ENCODE data around the gene ISOC2. TPM values are rescaled to one million over a fixed set of nuclear protein-coding genes. Genes with fewer than 3 reads are reported as not detected.

Gene ISOC2
- total RNA-seq, 1 experiment from 2014 or later: 102 TPM

DNA sequence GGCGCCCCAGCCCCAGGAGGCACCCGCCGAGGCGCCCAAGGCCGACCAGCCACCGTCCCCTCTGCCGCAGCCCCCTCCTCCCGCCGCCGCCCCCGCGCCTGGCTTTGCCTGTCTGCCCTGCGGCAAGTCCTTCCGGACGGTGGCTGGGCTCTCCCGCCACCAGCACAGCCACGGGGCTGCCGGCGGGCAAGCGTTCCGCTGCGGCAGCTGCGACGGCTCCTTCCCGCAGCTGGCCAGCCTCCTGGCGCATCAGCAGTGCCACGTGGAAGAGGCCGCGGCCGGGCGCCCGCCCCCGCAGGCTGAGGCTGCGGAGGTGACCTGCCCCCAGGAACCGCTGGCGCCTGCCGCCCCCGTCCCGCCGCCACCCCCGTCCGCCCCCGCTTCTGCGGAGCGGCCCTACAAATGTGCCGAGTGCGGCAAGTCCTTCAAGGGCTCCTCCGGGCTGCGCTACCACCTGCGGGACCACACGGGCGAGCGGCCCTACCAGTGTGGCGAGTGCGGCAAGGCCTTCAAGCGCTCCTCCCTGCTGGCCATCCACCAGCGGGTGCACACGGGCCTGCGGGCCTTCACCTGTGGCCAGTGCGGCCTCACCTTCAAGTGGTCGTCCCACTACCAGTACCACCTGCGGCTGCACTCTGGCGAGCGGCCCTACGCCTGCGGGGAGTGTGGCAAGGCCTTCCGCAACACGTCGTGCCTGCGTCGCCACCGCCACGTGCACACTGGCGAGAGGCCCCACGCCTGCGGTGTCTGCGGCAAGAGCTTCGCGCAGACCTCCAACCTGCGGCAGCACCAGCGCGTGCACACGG lies 20.9 kb upstream of the ISOC2 start:
- Histone ChIP-seq H3K4me1 (ENCODE audit: low read length) (peaks cover 45% of the 10 kb centered on the region), H3K36me3 (ENCODE audit: insufficient read depth, low read length) (no peaks in the 10 kb centered on the region), H3K9me3 (ENCODE audit: low read length) (no peaks in the 10 kb centered on the region), H3K9ac (ENCODE audit: low read length) (no peak overlapping the region), H3K4me2 (ENCODE audit: low read depth, low read length, poor library complexity, severe bottlenecking) (no peak overlapping the region), H3K4me3 (ENCODE audit: low read length) (no peak overlapping the region), H2AFZ (ENCODE audit: low read length) (no peak overlapping the region), H3K9me2 (replicated peaks; ENCODE audit: insufficient read depth, low read length) (no peaks in the 10 kb centered on the region), H3K27me3 (ENCODE audit: low read length) (no peaks in the 10 kb centered on the region), H3K79me2 (ENCODE audit: low read length) (peaks cover 24% of the 10 kb centered on the region), H3K27ac (ENCODE audit: low read length) (no peak overlapping the region), H4K20me1 (ENCODE audit: insufficient read depth, low read depth, low read length) (peaks cover 4% of the 10 kb centered on the region; the same call in 1 of the 2 replicates)
- no peak for DNase-seq

DNA sequence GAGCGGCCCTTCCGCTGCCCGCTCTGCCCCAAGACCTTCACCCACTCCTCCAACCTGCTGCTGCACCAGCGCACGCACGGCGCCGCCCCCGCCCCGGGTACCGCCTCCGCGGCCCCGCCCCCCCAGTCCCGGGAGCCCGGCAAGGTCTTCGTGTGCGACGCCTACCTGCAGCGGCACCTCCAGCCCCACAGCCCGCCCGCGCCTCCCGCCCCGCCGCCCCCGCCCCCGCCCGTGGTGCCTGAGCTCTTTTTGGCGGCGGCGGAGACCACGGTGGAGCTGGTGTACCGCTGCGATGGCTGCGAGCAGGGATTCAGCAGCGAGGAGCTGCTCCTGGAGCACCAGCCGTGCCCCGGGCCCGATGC lies 20.3 kb upstream of the ISOC2 start:
- Histone ChIP-seq H2AFZ (ENCODE audit: low read length) (no peak overlapping the region), H3K4me2 (ENCODE audit: low read depth, low read length, poor library complexity, severe bottlenecking) (no peak overlapping the region), H4K20me1 (ENCODE audit: insufficient read depth, low read depth, low read length) (no peaks in the 10 kb centered on the region), H3K79me2 (ENCODE audit: low read length) (peaks cover 24% of the 10 kb centered on the region), H3K9ac (ENCODE audit: low read length) (no peak overlapping the region), H3K36me3 (ENCODE audit: insufficient read depth, low read length) (no peaks in the 10 kb centered on the region), H3K9me2 (replicated peaks; ENCODE audit: insufficient read depth, low read length) (no peaks in the 10 kb centered on the region), H3K27ac (ENCODE audit: low read length) (no peak overlapping the region), H3K4me3 (ENCODE audit: low read length) (no peak overlapping the region), H3K9me3 (ENCODE audit: low read length) (no peaks in the 10 kb centered on the region), H3K4me1 (ENCODE audit: low read length) (peaks cover 40% of the 10 kb centered on the region), H3K27me3 (ENCODE audit: low read length) (no peaks in the 10 kb centered on the region)
- no peak for DNase-seq

DNA sequence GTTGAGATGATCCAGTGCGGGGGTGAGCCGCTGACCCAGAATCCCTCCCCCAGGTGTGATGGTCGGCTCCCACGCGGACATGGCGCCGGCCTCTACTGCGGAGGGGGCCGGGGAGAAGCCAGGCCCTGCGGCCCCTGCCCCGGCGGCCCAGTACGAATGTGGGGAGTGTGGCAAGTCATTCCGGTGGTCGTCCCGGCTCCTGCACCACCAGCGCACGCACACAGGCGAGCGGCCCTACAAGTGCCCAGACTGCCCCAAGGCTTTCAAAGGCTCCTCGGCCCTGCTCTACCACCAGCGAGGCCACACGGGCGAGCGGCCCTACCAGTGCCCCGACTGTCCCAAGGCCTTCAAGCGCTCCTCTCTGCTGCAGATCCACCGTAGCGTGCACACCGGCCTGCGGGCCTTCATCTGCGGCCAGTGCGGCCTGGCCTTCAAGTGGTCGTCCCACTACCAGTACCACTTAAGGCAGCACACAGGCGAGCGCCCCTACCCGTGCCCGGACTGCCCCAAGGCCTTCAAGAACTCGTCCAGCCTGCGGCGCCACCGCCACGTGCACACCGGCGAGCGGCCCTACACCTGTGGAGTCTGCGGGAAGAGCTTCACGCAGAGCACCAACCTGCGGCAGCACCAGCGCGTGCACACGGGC lies 19.8 kb upstream of the ISOC2 start:
- H3K9me2 ChIP-seq (replicated peaks; ENCODE audit: insufficient read depth, low read length): no peaks in the 10 kb centered on the region
- no peak overlapping the region for H2AFZ ChIP-seq (ENCODE audit: low read length)
- no peak overlapping the region for H3K27ac ChIP-seq (ENCODE audit: low read length)
- no peak overlapping the region for H3K4me2 ChIP-seq (ENCODE audit: low read depth, low read length, poor library complexity, severe bottlenecking)
- no peaks in the 10 kb centered on the region for H3K36me3 ChIP-seq (ENCODE audit: insufficient read depth, low read length)
- no peak overlapping the region for H3K9ac ChIP-seq (ENCODE audit: low read length)
- no peaks in the 10 kb centered on the region for H4K20me1 ChIP-seq (ENCODE audit: insufficient read depth, low read depth, low read length)
- H3K27me3 ChIP-seq (ENCODE audit: low read length): no peaks in the 10 kb centered on the region
- peaks cover 24% of the 10 kb centered on the region for H3K79me2 ChIP-seq (ENCODE audit: low read length)
- no peak overlapping the region for H3K4me3 ChIP-seq (ENCODE audit: low read length)
- DNase-seq: no peak
- H3K9me3 ChIP-seq (ENCODE audit: low read length): no peaks in the 10 kb centered on the region
- peaks cover 39% of the 10 kb centered on the region for H3K4me1 ChIP-seq (ENCODE audit: low read length)

DNA sequence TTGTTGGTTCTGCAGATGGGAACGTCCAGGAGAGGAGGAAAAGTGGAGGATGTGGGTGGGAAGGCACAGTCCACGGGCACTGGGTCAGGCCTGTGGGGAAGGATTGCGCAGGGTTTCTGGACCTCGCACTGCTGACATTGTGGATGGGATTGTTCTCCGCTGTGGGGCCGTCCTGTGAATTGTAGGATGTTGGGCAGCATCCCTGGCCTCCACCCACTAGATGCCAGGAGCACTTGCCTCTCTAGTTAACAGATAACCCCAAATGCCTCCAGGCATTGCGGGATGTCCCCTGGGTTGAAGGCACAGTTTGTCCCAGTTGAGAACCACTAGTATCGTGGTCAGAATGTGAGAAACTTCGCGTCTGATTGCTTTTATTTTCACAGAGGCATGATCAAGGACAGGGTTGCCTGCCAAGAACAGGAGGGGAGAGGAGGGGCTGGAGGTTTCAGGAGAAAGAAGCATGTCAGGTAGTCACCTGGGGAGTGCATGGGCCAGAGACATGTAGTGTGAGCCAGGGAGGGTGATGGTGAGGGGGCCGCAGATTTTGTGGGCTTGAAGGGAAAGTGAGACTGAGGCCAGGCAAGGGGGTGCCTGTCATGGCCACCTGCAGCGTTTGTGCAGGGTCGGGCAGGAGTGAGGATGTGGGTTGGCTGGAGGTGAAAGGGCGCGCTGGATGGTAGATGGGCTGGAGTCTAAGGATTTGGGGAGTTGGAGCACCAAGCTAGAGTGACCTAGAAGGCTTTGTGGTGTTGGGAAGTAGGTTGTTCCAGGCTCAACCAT lies 18.2 kb upstream of the ISOC2 start:
- no peak overlapping the region for H3K4me2 ChIP-seq (ENCODE audit: low read depth, low read length, poor library complexity, severe bottlenecking)
- H3K9me3 ChIP-seq (ENCODE audit: low read length): no peaks in the 10 kb centered on the region
- H4K20me1 ChIP-seq (ENCODE audit: insufficient read depth, low read depth, low read length): no peaks in the 10 kb centered on the region
- peaks cover 24% of the 10 kb centered on the region for H3K79me2 ChIP-seq (ENCODE audit: low read length)
- no peak overlapping the region for H3K4me3 ChIP-seq (ENCODE audit: low read length)
- no peaks in the 10 kb centered on the region for H3K27me3 ChIP-seq (ENCODE audit: low read length)
- H3K27ac ChIP-seq (ENCODE audit: low read length): no peak overlapping the region
- H3K4me1 ChIP-seq (ENCODE audit: low read length): peaks cover 36% of the 10 kb centered on the region
- H3K9me2 ChIP-seq (replicated peaks; ENCODE audit: insufficient read depth, low read length): no peaks in the 10 kb centered on the region
- no peaks in the 10 kb centered on the region for H3K36me3 ChIP-seq (ENCODE audit: insufficient read depth, low read length)
- H2AFZ ChIP-seq (ENCODE audit: low read length): no peak overlapping the region
- H3K9ac ChIP-seq (ENCODE audit: low read length): peak overlapping the region; percentile 24; the same call in 1 of the 2 replicates
- no peak for DNase-seq

DNA sequence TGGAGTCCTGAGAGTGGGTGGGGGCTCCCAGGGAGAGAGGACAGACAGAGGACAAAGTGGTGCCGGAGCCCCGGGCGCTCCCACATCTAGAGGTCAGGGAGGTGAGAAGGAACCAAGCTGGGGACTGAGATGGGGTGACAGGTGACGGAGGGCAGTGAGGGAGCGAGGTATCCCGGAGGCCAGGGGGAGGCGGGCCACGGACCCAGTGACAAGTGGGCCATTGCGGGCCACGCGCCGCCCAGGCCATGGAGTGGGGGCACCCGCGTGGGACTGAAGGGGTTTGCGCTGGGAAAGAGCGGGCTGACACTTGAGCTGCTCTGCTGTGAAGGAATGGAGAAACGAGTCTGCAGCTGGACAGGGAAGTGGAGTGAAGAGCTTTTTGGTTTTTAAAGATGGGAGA lies 17.6 kb upstream of the ISOC2 start:
- H4K20me1 ChIP-seq (ENCODE audit: insufficient read depth, low read depth, low read length): no peaks in the 10 kb centered on the region
- DNase-seq: no peak
- no peak overlapping the region for H3K4me3 ChIP-seq (ENCODE audit: low read length)
- no peak overlapping the region for H2AFZ ChIP-seq (ENCODE audit: low read length)
- no peaks in the 10 kb centered on the region for H3K9me3 ChIP-seq (ENCODE audit: low read length)
- no peaks in the 10 kb centered on the region for H3K27me3 ChIP-seq (ENCODE audit: low read length)
- peak overlapping the region; percentile 24; the same call in 1 of the 2 replicates for H3K9ac ChIP-seq (ENCODE audit: low read length)
- H3K4me1 ChIP-seq (ENCODE audit: low read length): peaks cover 30% of the 10 kb centered on the region
- H3K79me2 ChIP-seq (ENCODE audit: low read length): peaks cover 24% of the 10 kb centered on the region
- no peaks in the 10 kb centered on the region for H3K36me3 ChIP-seq (ENCODE audit: insufficient read depth, low read length)
- H3K4me2 ChIP-seq (ENCODE audit: low read depth, low read length, poor library complexity, severe bottlenecking): no peak overlapping the region
- H3K9me2 ChIP-seq (replicated peaks; ENCODE audit: insufficient read depth, low read length): no peaks in the 10 kb centered on the region
- no peak overlapping the region for H3K27ac ChIP-seq (ENCODE audit: low read length)

DNA sequence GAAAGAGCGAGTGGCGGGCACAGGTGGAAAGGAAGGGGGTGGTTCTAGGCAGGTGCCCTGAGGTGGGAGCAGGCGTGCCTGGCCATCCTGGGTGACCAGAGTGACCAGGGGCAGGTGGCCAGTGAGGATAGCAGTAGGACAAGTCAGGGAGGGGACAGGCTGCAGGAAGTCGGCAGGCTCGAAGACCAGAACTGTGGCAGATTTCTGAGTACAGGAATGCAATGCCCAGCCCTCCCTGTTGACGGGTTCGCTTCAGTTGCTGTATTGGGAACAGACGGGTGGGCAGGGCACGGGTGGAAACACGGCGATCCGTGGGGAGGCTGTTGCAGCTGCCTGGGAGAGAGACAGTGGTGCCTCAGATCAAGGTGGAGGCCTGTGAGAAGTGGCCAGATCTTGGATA lies 16.9 kb upstream of the ISOC2 start:
- Histone ChIP-seq H3K9ac (ENCODE audit: low read length) (peak overlapping the region; percentile 68), H3K79me2 (ENCODE audit: low read length) (peaks cover 24% of the 10 kb centered on the region), H3K27me3 (ENCODE audit: low read length) (no peaks in the 10 kb centered on the region), H3K36me3 (ENCODE audit: insufficient read depth, low read length) (no peaks in the 10 kb centered on the region), H2AFZ (ENCODE audit: low read length) (no peak overlapping the region), H3K27ac (ENCODE audit: low read length) (no peak overlapping the region), H3K9me2 (replicated peaks; ENCODE audit: insufficient read depth, low read length) (no peaks in the 10 kb centered on the region), H3K4me2 (ENCODE audit: low read depth, low read length, poor library complexity, severe bottlenecking) (peak overlapping the region; percentile 70), H4K20me1 (ENCODE audit: insufficient read depth, low read depth, low read length) (no peaks in the 10 kb centered on the region), H3K4me3 (ENCODE audit: low read length) (peak overlapping the region; percentile 64; the same call in 1 of the 2 replicates), H3K4me1 (ENCODE audit: low read length) (peaks cover 28% of the 10 kb centered on the region), H3K9me3 (ENCODE audit: low read length) (no peaks in the 10 kb centered on the region)
- no peak for DNase-seq

DNA sequence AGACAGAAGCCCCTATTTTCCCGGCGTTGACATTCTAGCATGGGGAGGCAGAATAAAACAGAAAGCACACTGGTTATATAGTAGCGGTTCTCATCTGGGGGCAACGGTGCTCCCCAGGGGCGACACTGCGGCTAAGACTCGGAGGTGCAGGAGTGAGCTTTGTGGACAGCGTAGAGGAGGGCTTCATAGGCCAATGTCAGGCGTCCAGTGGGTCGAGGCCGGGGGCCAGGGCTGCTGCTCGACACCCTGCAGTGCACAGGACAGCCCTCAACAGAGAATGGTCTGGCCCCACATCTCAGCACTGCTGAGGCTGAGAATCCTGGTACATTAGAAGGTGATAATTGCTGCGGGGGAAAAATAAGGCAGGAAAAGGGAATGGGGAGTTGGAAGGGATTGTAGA lies 16.5 kb upstream of the ISOC2 start:
- no peaks in the 10 kb centered on the region for H3K9me3 ChIP-seq (ENCODE audit: low read length)
- peak overlapping the region; percentile 68 for H3K9ac ChIP-seq (ENCODE audit: low read length)
- H3K79me2 ChIP-seq (ENCODE audit: low read length): peaks cover 24% of the 10 kb centered on the region
- H3K4me1 ChIP-seq (ENCODE audit: low read length): peaks cover 28% of the 10 kb centered on the region
- H3K4me2 ChIP-seq (ENCODE audit: low read depth, low read length, poor library complexity, severe bottlenecking): peak overlapping the region; percentile 70
- H3K27me3 ChIP-seq (ENCODE audit: low read length): no peaks in the 10 kb centered on the region
- H2AFZ ChIP-seq (ENCODE audit: low read length): no peak overlapping the region
- no peak overlapping the region for H3K27ac ChIP-seq (ENCODE audit: low read length)
- peak overlapping the region; percentile 64 for H3K4me3 ChIP-seq (ENCODE audit: low read length)
- H4K20me1 ChIP-seq (ENCODE audit: insufficient read depth, low read depth, low read length): no peaks in the 10 kb centered on the region
- no peak for DNase-seq
- no peaks in the 10 kb centered on the region for H3K9me2 ChIP-seq (replicated peaks; ENCODE audit: insufficient read depth, low read length)
- H3K36me3 ChIP-seq (ENCODE audit: insufficient read depth, low read length): no peaks in the 10 kb centered on the region

Measured in Karpas-422 (cell line).